Measurements from ENCODE around the gene WDR33.
"Not testable (repeated sequence)": the region's sequence is repeated elsewhere in the genome, so short reads cannot be mapped to it uniquely, and the experiment has no call there.

WDR33 gene

GRCh38 chr2:127810619-127811396 lies at the start of gene WDR33:
WDR33 (minus strand) TSS chr2:127811171; CDS start chr2:127770981, 40,190 bp downstream.
- peak; percentile 70 to 72 for DNase-seq (ENCODE audit: low read depth in 2 of 2)

GRCh38 chr2:127860130-127860529 lies 49.2 kb upstream of the WDR33 start:
- no peak for DNase-seq (ENCODE audit: low read depth in 2 of 2)

GRCh38 chr2:127859712-127860085 lies 48.7 kb upstream of the WDR33 start:
- DNase-seq (ENCODE audit: low read depth in 2 of 2), result no peak

- DNase-seq (ENCODE audit: low read depth in 2 of 2), result no peak
These were observed 46.4 kb upstream of the WDR33 start for GRCh38 chr2:127857265-127857808.

- DNase-seq (ENCODE audit: low read depth in 2 of 2), result no peak
These were observed 42.7 kb upstream of the WDR33 start for GRCh38 chr2:127853671-127854070.

GRCh38 chr2:127852388-127852787 lies 41.4 kb upstream of the WDR33 start:
- no peak for DNase-seq (ENCODE audit: low read depth in 2 of 2)

DNA sequence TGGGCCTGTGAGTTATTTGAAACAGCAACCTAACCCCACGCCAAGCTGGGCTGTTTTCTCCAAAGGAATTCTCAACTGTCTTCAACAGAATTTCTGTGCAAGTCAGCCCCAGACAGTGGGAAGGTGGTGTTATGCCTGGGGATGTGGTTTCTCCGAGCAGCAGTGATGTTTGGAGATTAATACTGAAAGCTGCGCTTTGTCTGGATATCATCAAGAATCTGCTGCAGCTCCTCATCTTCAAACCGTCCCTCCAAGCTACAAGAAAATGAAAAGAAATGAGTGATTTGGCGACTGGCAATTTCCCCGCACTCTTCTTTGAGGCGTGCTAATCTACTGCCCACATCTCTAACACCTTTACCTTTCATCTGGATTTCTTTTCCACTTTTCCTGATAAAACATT lies 37.0 kb upstream of the WDR33 start:
- no peak for DNase-seq (ENCODE audit: low read depth in 2 of 2)

GRCh38 chr2:127844973-127845372 lies 34.0 kb upstream of the WDR33 start:
- no peak for DNase-seq (ENCODE audit: low read depth in 2 of 2)

- no peak for DNase-seq (ENCODE audit: low read depth in 2 of 2)
These were observed 32.7 kb upstream of the WDR33 start for GRCh38 chr2:127843677-127844076.

GRCh38 chr2:127841466-127842178 lies 30.7 kb upstream of the WDR33 start:
- DNase-seq (ENCODE audit: low read depth in 2 of 2), result no peak

- DNase-seq (ENCODE audit: low read depth in 2 of 2), result no peak
These were observed 29.9 kb upstream of the WDR33 start for GRCh38 chr2:127840893-127841292.

GRCh38 chr2:127834951-127835350 lies 24.0 kb upstream of the WDR33 start:
- DNase-seq (ENCODE audit: low read depth in 2 of 2), result no peak

GRCh38 chr2:127829845-127830246 lies 18.9 kb upstream of the WDR33 start:
- DNase-seq (ENCODE audit: low read depth in 2 of 2), result no peak

- DNase-seq (ENCODE audit: low read depth in 2 of 2), result not testable (repeated sequence)
These were observed 15.7 kb upstream of the WDR33 start for GRCh38 chr2:127826708-127827107.

DNA sequence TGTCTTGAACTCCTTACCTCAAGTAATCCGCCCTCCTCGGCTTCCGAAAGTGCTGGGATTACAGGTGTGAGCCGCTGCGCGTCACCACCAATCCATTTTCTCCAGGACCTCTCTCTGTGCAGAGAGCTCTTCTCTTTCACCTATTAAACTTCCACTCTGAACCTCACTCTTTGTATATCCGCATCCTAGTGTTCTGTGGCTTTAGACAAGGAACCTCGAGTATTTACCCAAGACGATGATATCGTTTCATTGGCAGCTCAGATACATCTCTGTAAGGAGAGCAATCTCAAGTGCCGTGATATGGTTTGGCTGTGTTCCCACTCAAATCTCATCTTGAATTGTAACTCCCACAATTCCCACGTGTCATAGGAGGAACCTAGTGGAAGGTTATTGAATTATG lies 15.1 kb upstream of the WDR33 start:
- no peak for DNase-seq (ENCODE audit: low read depth in 2 of 2)

DNA sequence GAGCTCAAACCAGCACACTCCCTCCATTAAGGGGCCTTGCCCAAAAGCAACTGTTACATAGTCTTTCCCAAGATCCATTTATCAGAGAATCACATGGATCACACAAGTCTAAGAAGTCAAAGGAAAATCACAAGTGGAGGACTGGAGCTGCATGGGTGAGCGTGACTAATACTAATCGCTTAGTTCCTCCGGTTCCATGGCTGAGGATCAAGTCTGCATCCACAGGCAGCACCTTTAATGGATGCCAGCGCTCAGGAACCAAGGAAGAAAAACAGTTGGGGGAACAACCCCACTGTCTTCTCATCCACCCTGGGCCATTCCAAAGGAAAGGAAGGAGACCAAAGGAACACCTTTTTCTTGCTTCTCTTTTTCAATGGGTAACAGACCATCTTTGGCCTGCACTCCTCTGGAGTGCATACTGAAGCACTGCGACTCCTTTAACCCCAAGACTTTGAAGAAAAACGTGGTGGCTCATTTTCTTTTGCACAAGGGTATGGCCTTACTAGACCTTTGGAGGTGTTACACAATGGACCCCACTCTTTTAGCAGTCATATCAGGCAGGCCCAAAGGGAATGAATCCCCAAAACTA lies 9.2 kb upstream of the WDR33 start:
- DNase-seq (ENCODE audit: low read depth in 2 of 2), result no peak

DNA sequence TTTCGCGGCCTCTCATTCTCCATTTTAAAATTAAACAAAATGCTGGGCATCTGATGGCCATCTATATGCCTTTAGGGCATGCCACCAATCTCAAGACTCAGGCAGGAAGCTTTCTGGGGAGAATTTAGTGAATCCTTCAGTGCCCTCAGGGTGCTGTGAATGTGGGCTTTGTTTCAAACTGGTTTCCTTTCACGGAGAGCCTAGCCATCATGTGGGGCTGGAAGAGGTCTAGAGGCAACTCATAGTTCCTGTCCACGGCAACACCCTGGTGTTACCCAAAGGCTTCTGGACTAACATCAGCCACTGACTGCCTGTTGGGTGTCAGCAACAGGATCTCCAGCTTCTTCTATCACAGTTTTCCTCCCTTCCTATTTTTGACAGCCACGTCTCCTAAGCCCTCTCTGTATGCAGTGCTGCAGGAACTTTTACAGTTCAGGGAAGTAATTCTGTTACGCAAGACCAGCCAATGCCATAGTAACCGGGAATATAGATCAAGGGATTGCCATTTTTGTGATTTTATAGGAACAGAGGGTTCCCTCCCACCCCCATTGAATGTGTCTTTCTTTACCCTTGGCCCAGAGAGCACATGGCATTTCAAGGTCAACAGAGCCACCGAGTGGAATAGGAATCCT lies 7.9 kb upstream of the WDR33 start:
- no peak for DNase-seq (ENCODE audit: low read depth in 2 of 2)

DNA sequence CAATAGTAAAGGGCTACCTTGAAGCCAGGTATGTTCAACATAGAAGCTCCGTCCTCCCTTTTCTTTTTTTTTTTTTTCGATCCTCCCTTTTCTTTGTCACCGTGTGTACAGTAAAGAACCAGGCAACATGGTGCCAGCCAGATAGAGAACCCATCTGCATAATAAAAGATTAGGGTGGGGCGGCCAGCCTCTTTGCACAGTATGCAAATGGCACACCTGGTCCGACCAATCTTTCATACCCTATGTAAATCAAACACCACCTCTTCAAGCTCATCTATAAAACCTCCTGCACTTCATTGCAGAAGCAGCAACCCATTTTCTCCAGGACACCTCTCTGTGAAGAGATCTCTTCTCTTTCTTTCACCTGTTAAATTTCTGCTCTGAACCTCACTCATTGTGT lies 7.3 kb upstream of the WDR33 start:
- DNase-seq (ENCODE audit: low read depth in 2 of 2), result no peak

DNA sequence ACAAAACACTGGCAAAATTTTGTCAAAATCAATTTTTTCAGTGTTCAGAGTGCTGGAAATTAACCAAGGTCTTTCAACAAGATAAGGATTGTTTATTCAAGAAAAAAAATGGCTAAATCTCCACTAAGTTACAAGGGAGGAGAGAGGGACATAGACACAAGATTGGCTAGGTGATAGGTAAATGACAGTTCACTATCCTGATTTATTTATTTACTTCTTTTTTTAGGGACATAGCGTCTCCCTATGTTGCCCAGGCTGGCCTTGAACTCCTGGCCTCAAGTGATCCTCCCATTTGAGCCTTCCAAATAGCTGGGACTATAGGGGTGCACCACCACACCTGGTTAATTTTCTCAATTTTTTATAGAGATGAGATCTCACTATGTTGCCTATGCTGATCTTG lies 3.7 kb upstream of the WDR33 start:
- DNase-seq (ENCODE audit: low read depth in 2 of 2), result no peak

GRCh38 chr2:127812441-127812840 lies 1.5 kb upstream of the WDR33 start:
- not testable (repeated sequence) for DNase-seq (ENCODE audit: low read depth in 2 of 2)

GRCh38 chr2:127811397-127812321 lies 688 bp upstream of the WDR33 start:
- DNase-seq (ENCODE audit: low read depth in 2 of 2), result no peak
